HEK293 (cell line): Measurements from ENCODE around the gene FBXL15.

Experiments
- BCL11A ChIP-seq: fragments of 450-650 bp; formaldehyde crosslinking; IDR thresholded peaks from 2 replicates; pipeline ENCODE4 v1.5.1; 2016; ENCODE audit warnings: low read depth, missing biosample characterization, missing genetic modification characterization
- HOXA7 ChIP-seq: sonication (generic); formaldehyde crosslinking; IDR thresholded peaks from 2 replicates; pipeline ENCODE4 v1.8.1; 2022; ENCODE audit warnings: missing genetic modification reagents, borderline replicate concordance
- HOXC10 ChIP-seq: sonication (generic); formaldehyde crosslinking; IDR thresholded peaks from 2 replicates; pipeline ENCODE4 v1.8.1; 2023; ENCODE audit warnings: mild to moderate bottlenecking, missing genetic modification reagents
- KLF16 ChIP-seq: fragments of 450-650 bp; formaldehyde crosslinking; IDR thresholded peaks from 2 replicates; pipeline ENCODE4 v1.5.1; 2017; ENCODE audit warnings: missing biosample characterization, missing genetic modification characterization
- KLF9 ChIP-seq: fragments of 450-650 bp; formaldehyde crosslinking; IDR thresholded peaks from 2 replicates; pipeline ENCODE4 v1.5.1; 2016; ENCODE audit warnings: missing biosample characterization, missing genetic modification characterization, low read depth
- RBAK ChIP-seq: fragments of 450-650 bp; formaldehyde crosslinking; IDR thresholded peaks from 2 replicates; pipeline ENCODE4 v1.5.1; 2016; ENCODE audit warnings: missing biosample characterization, missing genetic modification characterization
- WT1 ChIP-seq: fragments of 450-650 bp; formaldehyde crosslinking; IDR thresholded peaks from 2 replicates; pipeline ENCODE4 v1.5.1; 2016; ENCODE audit warnings: missing biosample characterization, missing genetic modification characterization
- ZBTB7A ChIP-seq: fragments of 450-650 bp; formaldehyde crosslinking; IDR thresholded peaks from 2 replicates; pipeline ENCODE4 v1.5.1; 2016; ENCODE audit warnings: low read depth, missing biosample characterization, missing genetic modification characterization
- ZNF121 ChIP-seq: fragments of 450-650 bp; formaldehyde crosslinking; IDR thresholded peaks from 2 replicates; pipeline ENCODE4 v1.5.1; 2016; ENCODE audit warnings: missing biosample characterization, missing genetic modification characterization
- ZNF138 ChIP-seq: fragments of 450-650 bp; formaldehyde crosslinking; IDR thresholded peaks from 2 replicates; pipeline ENCODE4 v1.5.1; 2016; ENCODE audit warnings: missing biosample characterization, missing genetic modification characterization, borderline replicate concordance
- ZNF157 ChIP-seq: fragments of 450-650 bp; formaldehyde crosslinking; IDR thresholded peaks from 2 replicates; pipeline ENCODE4 v1.5.1; 2016; ENCODE audit warnings: missing biosample characterization, missing genetic modification characterization
- ZNF2 ChIP-seq: fragments of 450-650 bp; formaldehyde crosslinking; IDR thresholded peaks from 2 replicates; pipeline ENCODE4 v1.5.1; 2016; ENCODE audit warnings: missing biosample characterization, missing genetic modification characterization
- ZNF221 ChIP-seq: fragments of 450-650 bp; formaldehyde crosslinking; IDR thresholded peaks from 2 replicates; pipeline ENCODE4 v1.5.1; 2017; ENCODE audit warnings: missing biosample characterization, missing genetic modification characterization, borderline replicate concordance
- ZNF223 ChIP-seq: fragments of 450-650 bp; formaldehyde crosslinking; IDR thresholded peaks from 2 replicates; pipeline ENCODE4 v1.5.1; 2016; ENCODE audit warnings: missing biosample characterization, missing genetic modification characterization
- ZNF292 ChIP-seq: fragments of 450-650 bp; formaldehyde crosslinking; IDR thresholded peaks from 2 replicates; pipeline ENCODE4 v1.5.1; 2016; ENCODE audit warnings: low read depth, missing biosample characterization, missing genetic modification characterization, borderline replicate concordance
- ZNF48 ChIP-seq: fragments of 450-650 bp; formaldehyde crosslinking; IDR thresholded peaks from 2 replicates; pipeline ENCODE4 v1.5.1; 2016; ENCODE audit warnings: missing biosample characterization, missing genetic modification characterization
- ZNF521 ChIP-seq: fragments of 450-650 bp; formaldehyde crosslinking; IDR thresholded peaks from 2 replicates; pipeline ENCODE4 v1.5.1; 2017; ENCODE audit warnings: missing biosample characterization, mild to moderate bottlenecking, missing genetic modification characterization
- ZNF530 ChIP-seq: fragments of 450-650 bp; formaldehyde crosslinking; IDR thresholded peaks from 2 replicates; pipeline ENCODE4 v1.5.1; 2016; ENCODE audit warnings: low read depth, missing biosample characterization, missing genetic modification characterization
- ZNF548 ChIP-seq: fragments of 450-650 bp; formaldehyde crosslinking; IDR thresholded peaks from 2 replicates; pipeline ENCODE4 v1.5.1; 2016; ENCODE audit warnings: missing biosample characterization, missing genetic modification characterization
- ZNF571 ChIP-seq: fragments of 450-650 bp; formaldehyde crosslinking; IDR thresholded peaks from 2 replicates; pipeline ENCODE4 v1.5.0; 2017; ENCODE audit warnings: missing biosample characterization, missing genetic modification characterization
- ZNF654 ChIP-seq: fragments of 450-650 bp; formaldehyde crosslinking; IDR thresholded peaks from 2 replicates; pipeline ENCODE4 v1.5.1; 2016; ENCODE audit warnings: low read depth, missing biosample characterization, missing genetic modification characterization
- ZSCAN30 ChIP-seq: fragments of 450-650 bp; IDR thresholded peaks from 2 replicates; pipeline ENCODE4 v1.5.1; 2018; ENCODE audit warnings: missing biosample characterization, mild to moderate bottlenecking, missing genetic modification characterization, moderate library complexity
- TF ChIP-seq, protein P1 (sequence below): sonication (generic); formaldehyde crosslinking; IDR thresholded peaks from 2 replicates; pipeline ENCODE4 v1.8.1; 2022; ENCODE audit warnings: mild to moderate bottlenecking, moderate library complexity, missing genetic modification reagents
- TF ChIP-seq, protein P2 (sequence below): fragments of 450-650 bp; formaldehyde crosslinking; IDR thresholded peaks from 2 replicates; pipeline ENCODE4 v1.5.1; 2016; ENCODE audit warnings: missing biosample characterization, missing genetic modification characterization
- TF ChIP-seq, protein P3 (sequence below): fragments of 450-650 bp; formaldehyde crosslinking; IDR thresholded peaks from 2 replicates; pipeline ENCODE4 v1.5.1; 2017; ENCODE audit warnings: missing biosample characterization, missing genetic modification characterization
- TF ChIP-seq, protein P4 (sequence below): fragments of 450-650 bp; formaldehyde crosslinking; IDR thresholded peaks from 2 replicates; pipeline ENCODE4 v1.5.1; 2016; ENCODE audit warnings: missing biosample characterization, missing genetic modification characterization, borderline replicate concordance
- TF ChIP-seq, protein P5 (sequence below): fragments of 450-650 bp; formaldehyde crosslinking; IDR thresholded peaks from 2 replicates; pipeline ENCODE4 v1.5.1; 2016; ENCODE audit warnings: missing biosample characterization, missing genetic modification characterization

FBXL15 gene

DNA sequence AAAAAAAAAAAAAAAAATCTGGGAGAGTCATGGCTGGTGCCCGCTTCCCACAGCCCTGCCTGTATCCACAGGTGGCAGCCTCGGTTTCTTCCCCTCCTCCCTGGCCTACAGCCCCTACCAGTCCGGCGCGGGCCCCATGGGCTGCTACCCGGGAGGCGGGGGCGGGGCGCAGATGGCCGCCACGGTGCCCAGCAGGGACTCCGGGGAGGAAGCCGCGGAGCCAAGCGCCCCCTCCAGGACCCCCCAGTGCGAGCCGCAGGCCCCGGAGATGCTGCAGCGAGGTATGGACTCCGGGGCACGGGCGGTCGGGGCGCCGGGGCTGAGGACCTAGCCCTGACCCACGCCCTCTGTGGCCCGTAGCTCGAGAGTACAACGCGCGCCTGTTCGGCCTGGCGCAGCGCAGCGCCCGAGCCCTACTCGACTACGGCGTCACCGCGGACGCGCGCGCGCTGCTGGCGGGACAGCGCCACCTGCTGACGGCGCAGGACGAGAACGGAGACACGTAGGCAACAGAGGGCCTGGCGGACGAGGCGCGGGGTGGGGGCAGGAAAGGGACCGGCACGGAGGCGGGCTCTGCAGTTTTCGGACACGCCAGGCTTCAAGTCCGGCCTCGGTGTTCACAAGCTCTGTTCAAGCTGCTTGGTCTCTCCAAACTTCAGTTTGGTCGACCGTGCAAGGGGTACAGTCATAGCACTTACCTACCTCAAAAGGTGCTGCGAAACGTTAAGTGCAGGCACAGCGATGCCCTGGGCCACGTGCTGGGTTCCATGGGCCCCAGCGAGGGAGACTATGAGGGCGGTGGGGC is 21.2 kb upstream of the FBXL15 start (continued):
- TF ChIP-seq ZBTB7A (tag by site-specific recombination) (peak; percentile 42; the same call in 1 of the 2 replicates), WT1 (tag by site-specific recombination) (peak; percentile 32; the same call in 1 of the 2 replicates), HOXC10 (CRISPR knock-in tag) (no peak), ZNF292 (tag by site-specific recombination) (no peak), ZNF138 (no peak), ZNF48 (tag by site-specific recombination) (no peak), ZNF521 (tag by site-specific recombination) (no peak), ZNF571 (no peak), BCL11A (tag by site-specific recombination) (peak; percentile 67; the same call in 1 of the 2 replicates), ZSCAN30 (tag by site-specific recombination) (peak; percentile 73; the same call in 1 of the 2 replicates), ZNF121 (peak; percentile 8; the same call in 1 of the 2 replicates), ZNF221 (tag by site-specific recombination) (no peak), ZNF654 (tag by site-specific recombination) (peak; percentile 53), ZNF223 (tag by site-specific recombination) (no peak), HOXA7 (CRISPR knock-in tag) (no peak), KLF16 (tag by site-specific recombination) (peak; percentile 93), ZNF548 (tag by site-specific recombination) (no peak), KLF9 (tag by site-specific recombination) (peak; percentile 91), ZNF2 (tag by site-specific recombination) (peak; percentile 98), RBAK (tag by site-specific recombination) (no peak), ZNF157 (tag by site-specific recombination) (no peak), ZNF530 (no peak)
- TF ChIP-seq, protein P1, sequence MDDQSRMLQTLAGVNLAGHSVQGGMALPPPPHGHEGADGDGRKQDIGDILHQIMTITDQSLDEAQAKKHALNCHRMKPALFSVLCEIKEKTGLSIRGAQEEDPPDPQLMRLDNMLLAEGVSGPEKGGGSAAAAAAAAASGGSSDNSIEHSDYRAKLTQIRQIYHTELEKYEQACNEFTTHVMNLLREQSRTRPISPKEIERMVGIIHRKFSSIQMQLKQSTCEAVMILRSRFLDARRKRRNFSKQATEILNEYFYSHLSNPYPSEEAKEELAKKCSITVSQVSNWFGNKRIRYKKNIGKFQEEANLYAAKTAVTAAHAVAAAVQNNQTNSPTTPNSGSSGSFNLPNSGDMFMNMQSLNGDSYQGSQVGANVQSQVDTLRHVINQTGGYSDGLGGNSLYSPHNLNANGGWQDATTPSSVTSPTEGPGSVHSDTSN, result peak; percentile 90
- TF ChIP-seq, protein P2, sequence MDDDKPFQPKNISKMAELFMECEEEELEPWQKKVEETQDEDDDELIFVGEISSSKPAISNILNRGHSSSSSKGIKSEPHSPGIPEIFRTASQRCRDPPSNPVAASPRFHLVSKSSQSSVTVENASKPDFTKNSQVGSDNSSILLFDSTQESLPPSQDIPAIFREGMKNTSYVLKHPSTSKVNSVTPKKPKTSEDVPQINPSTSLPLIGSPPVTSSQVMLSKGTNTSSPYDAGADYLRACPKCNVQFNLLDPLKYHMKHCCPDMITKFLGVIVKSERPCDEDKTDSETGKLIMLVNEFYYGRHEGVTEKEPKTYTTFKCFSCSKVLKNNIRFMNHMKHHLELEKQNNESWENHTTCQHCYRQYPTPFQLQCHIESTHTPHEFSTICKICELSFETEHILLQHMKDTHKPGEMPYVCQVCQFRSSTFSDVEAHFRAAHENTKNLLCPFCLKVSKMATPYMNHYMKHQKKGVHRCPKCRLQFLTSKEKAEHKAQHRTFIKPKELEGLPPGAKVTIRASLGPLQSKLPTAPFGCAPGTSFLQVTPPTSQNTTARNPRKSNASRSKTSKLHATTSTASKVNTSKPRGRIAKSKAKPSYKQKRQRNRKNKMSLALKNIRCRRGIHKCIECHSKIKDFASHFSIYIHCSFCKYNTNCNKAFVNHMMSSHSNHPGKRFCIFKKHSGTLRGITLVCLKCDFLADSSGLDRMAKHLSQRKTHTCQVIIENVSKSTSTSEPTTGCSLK (tag by site-specific recombination), result no peak
- TF ChIP-seq, protein P3, sequence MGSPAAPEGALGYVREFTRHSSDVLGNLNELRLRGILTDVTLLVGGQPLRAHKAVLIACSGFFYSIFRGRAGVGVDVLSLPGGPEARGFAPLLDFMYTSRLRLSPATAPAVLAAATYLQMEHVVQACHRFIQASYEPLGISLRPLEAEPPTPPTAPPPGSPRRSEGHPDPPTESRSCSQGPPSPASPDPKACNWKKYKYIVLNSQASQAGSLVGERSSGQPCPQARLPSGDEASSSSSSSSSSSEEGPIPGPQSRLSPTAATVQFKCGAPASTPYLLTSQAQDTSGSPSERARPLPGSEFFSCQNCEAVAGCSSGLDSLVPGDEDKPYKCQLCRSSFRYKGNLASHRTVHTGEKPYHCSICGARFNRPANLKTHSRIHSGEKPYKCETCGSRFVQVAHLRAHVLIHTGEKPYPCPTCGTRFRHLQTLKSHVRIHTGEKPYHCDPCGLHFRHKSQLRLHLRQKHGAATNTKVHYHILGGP (tag by site-specific recombination), result no peak
- TF ChIP-seq, protein P4, sequence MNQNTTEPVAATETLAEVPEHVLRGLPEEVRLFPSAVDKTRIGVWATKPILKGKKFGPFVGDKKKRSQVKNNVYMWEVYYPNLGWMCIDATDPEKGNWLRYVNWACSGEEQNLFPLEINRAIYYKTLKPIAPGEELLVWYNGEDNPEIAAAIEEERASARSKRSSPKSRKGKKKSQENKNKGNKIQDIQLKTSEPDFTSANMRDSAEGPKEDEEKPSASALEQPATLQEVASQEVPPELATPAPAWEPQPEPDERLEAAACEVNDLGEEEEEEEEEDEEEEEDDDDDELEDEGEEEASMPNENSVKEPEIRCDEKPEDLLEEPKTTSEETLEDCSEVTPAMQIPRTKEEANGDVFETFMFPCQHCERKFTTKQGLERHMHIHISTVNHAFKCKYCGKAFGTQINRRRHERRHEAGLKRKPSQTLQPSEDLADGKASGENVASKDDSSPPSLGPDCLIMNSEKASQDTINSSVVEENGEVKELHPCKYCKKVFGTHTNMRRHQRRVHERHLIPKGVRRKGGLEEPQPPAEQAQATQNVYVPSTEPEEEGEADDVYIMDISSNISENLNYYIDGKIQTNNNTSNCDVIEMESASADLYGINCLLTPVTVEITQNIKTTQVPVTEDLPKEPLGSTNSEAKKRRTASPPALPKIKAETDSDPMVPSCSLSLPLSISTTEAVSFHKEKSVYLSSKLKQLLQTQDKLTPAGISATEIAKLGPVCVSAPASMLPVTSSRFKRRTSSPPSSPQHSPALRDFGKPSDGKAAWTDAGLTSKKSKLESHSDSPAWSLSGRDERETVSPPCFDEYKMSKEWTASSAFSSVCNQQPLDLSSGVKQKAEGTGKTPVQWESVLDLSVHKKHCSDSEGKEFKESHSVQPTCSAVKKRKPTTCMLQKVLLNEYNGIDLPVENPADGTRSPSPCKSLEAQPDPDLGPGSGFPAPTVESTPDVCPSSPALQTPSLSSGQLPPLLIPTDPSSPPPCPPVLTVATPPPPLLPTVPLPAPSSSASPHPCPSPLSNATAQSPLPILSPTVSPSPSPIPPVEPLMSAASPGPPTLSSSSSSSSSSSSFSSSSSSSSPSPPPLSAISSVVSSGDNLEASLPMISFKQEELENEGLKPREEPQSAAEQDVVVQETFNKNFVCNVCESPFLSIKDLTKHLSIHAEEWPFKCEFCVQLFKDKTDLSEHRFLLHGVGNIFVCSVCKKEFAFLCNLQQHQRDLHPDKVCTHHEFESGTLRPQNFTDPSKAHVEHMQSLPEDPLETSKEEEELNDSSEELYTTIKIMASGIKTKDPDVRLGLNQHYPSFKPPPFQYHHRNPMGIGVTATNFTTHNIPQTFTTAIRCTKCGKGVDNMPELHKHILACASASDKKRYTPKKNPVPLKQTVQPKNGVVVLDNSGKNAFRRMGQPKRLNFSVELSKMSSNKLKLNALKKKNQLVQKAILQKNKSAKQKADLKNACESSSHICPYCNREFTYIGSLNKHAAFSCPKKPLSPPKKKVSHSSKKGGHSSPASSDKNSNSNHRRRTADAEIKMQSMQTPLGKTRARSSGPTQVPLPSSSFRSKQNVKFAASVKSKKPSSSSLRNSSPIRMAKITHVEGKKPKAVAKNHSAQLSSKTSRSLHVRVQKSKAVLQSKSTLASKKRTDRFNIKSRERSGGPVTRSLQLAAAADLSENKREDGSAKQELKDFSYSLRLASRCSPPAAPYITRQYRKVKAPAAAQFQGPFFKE (tag by site-specific recombination), result no peak
- TF ChIP-seq, protein P5, sequence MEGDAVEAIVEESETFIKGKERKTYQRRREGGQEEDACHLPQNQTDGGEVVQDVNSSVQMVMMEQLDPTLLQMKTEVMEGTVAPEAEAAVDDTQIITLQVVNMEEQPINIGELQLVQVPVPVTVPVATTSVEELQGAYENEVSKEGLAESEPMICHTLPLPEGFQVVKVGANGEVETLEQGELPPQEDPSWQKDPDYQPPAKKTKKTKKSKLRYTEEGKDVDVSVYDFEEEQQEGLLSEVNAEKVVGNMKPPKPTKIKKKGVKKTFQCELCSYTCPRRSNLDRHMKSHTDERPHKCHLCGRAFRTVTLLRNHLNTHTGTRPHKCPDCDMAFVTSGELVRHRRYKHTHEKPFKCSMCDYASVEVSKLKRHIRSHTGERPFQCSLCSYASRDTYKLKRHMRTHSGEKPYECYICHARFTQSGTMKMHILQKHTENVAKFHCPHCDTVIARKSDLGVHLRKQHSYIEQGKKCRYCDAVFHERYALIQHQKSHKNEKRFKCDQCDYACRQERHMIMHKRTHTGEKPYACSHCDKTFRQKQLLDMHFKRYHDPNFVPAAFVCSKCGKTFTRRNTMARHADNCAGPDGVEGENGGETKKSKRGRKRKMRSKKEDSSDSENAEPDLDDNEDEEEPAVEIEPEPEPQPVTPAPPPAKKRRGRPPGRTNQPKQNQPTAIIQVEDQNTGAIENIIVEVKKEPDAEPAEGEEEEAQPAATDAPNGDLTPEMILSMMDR, result peak; percentile 100
